ENCODE measurements around the gene SLC11A2.

The SLC11A2 gene

DNA sequence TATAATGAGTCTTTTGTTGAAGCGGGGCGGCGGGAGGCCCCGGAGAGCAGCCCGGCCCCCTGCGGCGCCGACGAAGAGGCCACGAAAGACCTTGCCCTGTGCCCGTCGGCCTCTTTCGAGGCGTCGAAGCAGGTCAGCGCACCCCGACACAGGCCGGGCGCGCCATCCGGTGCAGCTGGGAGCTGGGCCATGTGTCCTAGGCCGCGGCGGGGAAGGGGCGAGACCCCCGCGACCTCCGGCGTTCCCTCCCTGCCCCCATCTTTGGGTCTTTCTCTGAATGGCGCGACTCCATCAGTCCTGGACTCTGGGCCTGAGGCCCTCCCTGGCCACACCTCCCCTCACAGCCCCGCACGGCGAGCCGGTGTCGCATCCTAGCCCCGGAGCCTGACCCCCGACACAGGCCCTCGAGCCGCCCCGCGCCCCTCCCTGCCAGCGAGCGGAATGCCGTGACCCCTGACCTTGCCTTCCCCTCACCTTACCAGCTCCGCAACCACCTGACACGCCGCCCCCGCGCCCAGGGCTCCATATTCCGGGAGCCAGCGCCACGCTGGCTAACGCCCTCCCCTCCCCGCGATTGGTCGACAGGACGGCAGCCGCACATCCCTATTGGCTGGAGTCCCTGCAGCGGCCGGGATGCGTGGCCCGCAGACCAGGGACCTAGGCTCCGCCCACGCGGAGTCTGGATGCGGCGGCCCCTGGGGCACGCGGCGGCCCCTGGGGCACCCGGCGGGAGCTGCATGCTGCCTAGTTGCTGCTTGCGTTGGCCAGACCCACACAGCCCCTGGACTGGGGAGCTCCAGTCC is at the start of gene SLC11A2:
Gene SLC11A2, minus strand, starts transcription at position 549 of the 803 bp plus-strand sequence. CDS start 15,656 bp downstream, outside the sequence.
- DNase-seq, result peak; percentile 88

DNA sequence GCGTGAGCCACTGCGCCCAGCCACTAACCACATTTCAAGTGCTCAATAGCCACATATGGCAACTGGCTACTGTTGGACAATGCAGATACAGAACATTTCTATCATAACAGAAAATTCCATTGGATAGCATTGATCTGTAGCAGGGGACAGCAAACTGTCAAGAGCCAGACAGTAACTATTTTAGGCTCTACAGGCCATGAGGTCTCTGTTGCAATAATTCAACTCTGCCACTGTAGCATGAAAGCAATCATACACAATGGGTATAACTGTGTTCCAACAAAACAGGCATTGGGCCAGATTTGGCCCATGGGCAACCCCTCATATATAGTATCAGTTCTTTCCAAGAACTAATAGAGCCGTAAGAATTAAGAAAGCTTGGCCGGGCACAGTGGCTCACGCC is 49.2 kb upstream of the SLC11A2 start:
- DNase-seq, result no peak

DNA sequence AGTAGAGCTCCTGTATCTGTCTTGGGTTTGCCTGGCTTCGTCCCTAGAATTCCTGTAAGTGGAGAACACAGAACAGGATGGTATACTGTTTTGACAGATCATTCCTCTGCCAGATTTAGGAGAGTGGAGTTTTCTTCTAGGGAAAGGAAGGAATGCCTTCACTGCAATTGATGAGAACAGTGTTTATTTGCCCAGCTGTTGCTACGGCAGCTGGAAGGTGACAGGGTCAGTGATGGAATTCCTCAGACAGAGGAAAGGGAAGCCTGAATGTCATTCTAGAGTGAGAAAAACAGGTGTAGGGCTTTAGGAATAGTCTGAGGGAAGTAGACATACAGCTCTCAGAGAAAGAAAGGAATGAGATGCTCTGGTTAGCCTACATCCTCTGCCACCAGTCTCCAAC is 45.5 kb upstream of the SLC11A2 start:
- no peak for DNase-seq

DNA sequence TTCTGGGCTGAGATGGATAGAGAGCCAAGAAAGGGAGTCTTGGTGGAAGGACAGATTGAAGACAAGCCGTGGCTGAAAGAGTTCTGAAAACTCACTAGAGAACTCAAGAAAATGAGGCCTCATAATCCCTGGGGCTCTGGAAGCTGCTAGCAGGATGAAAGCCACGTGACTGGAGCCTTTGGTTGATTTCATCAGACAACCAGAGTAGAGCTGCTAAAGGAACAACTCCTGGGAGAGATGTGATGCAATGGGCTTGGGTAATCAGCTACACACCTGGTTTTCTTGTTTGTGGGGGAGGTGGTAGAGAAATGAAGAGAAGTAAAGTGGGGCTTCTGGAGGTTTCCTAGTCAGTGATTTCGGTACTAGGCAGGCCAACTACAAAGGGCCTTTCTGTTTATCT is 43.8 kb upstream of the SLC11A2 start:
- DNase-seq, result no peak

DNA sequence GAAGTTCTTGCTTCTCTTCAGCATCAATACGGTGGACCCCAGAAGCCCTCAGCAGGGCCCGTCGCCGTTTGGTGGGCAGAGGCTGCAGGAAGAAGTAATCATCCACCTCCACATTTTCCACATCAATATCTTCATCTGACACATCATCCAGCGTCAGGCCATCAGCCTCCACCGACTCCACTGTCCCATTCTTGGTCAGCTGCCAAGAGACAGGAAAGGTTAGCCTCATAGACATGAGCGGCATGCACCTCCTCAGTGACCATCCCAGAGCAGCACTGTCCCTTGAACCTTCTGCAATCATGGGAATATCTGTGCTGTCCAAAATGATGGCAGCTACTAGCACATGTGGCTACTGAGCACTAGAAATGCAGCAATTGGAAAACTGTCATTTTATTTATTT is 41.6 kb upstream of the SLC11A2 start:
- no peak for DNase-seq

DNA sequence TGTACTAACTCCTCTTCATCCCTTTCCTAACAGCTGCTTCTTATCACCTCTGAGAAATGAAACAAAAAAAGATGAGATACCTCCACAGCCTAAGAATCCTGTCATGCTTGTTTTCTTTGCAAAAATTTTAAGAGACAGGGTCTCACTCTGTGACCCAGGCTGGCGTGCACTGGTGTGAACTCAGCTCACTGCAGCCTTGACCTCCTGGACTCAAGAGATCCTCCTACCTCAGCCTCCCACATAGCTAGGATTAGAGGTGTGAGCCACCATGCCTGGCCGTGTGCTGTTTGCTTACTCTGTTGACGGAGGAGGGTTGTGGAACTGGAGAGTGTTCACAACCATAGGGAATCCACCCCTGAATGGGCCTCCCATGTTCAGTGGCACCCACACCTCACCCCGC is 41.0 kb upstream of the SLC11A2 start:
- no peak for DNase-seq

DNA sequence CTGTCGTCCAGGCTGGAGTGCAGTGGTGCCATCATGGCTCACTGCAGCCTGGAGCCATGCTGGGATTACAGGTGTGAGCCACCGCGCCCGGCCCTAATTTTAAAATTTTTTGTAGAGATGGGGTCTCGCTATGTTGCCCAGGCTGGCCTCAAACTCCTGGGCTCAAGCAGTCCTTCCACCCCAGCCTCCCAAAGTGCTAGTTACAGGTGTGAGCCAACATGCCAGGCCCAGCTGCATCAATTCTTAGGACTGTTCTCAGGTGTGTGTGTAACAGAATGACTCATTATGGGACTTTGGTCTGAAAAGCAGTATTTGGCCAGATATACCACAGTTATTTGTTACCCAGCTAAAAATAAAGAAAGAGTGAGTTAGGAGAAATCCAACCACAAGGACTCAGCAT is 39.3 kb upstream of the SLC11A2 start:
- no peak for DNase-seq

DNA sequence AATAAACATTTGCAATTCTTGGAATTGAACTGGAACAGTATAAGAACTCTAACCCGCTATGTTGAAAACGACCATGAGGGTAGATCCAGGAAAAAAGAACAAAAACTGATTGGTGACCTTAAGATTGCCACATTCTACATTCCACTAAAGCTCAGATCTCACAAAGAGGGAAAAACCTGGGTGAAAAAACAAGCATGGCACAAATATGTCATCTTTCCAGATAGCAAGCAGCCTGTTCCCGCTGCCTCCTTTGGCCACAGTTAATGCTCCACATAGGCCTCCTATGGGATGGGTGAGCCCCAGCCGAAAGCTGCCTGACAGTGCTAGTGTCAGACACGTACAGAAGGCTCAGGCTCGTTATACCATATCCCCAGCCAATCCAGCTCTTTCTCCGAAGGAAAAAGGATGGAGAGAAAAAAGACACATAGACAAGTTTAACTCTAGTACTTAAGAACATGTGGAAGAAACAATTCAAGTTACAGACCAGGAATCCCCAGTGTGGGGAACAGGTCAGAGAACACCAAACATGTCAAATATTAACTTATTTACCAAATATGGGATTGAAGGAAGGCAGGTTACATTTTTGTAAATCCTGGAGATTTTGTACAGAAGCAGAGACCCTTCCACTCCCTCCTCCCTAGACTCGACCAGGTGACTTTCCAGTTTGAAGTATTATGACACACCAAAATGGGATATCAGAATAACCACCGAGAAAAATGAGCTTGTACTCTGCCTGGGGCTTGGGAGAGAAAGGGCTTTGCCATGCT is 36.6 kb upstream of the SLC11A2 start:
- DNase-seq, result no peak

DNA sequence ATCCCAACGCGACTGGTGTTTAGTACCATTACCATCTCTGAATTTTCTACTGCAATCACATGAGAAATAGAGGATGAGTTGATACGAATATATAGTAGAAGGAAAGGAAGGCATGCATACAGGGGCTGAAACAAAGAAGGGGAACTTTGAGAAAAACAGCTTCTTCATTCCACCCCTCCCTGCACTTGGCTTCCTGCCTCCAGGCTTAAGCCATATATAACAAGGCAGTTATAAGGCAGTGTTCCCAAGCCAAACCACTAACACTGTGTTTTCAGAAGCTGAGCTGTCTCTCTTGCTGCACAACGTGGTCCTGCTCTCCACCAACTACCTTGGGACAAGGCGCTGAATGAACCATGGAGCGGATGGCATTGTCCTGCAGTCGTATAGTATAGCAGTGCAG is 32.9 kb upstream of the SLC11A2 start:
- DNase-seq, result no peak

DNA sequence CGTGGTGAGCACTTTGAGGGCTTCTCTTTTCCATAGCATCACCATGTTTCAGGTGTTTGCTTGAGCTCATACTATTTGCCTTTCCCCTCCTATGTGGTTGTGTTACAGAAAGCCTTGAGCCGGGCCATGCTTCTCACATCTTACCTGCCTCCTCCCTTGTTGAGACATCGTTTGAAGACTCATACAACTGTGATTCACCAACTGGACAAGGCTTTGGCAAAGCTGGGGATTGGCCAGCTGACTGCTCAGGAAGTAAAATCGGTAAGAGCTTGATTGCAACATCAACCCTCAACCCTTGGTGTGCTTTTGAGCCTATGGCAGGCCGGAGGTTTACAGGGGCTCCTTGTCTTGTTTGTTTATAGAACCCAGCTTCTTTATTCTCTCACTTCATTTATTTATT is 30.1 kb upstream of the SLC11A2 start:
- DNase-seq, result no peak

DNA sequence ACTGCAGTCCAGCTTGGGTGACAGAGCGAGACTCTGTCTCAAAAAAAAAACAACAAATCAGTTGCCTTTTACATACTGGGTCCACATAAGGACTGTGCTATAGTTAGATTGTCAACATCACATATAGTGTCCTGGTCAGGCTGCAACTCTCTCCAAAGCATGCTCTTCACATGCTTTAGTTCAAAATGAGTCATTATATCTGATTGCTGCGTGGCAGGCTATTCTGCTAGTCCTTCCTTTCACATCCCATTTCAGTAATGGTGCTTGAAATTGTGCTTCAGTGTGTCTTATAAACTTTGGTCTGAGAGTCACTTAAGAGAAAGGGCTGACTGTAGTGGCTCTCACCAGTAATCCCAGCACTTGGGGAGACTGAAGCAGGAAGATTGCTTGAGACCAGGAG is 28.9 kb upstream of the SLC11A2 start:
- no peak for DNase-seq

DNA sequence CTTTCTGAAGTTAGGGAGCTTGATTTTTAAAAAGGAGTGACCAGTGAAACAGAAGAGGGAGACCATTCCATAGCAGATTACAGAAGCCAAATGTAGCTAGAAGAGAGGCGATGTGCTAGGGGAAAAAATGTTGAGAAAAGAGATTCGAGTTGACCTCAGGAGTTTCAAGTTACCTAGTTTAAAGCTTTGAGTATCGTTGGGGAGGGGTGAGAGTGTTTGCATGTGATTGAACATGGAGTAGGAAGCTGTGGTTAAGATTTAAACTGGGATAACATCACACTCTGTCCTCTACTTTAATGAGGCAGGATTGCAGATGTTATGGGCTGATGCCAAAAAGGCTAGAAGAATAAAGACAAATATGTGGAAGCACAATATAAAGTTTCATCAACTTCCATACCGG is 25.6 kb upstream of the SLC11A2 start:
- no peak for DNase-seq

DNA sequence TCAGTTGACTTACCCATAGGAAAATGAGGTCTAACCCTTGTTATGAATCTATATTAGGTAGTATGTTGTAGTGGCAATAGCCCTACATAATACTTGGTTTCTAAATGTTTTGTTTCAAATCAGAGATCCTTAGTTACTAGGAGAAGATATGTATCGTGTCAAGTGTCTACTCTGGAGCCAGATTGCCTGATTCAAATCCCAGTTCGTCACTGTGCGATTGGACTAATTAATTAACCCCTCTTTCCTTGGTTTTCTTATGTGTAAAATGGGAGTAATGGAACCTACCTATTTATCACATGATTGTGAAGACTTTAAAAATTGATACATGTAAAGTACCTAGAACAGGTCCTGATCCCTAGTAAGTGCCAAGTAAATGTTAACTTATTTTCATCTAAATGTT is 23.3 kb upstream of the SLC11A2 start:
- no peak for DNase-seq

DNA sequence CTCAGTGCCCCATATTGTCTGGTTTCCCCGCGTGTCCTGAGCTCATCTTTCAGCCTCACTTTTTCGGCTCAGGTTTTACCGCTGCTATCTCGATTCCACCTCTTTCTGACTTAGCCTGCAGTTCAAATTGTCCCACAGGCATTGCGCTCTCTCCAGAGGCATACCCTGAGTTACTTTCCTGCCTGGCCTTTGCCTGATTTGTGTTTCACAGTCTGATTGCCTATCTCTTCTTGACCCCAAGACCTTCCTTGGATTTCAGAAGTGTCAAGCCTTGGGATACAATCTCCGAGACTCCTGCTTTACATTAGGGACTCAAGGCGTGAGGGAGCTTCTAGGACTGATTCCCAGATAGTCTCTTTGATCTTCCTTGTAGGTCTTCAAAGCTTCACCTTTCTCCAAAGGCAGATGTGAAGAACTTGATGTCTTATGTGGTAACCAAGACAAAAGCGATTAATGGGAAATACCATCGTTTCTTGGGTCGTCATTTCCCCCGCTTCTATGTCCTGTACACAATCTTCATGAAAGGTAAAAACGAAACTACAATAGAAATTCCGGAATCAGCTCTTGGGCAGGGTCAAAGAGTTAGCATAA is 22.6 kb upstream of the SLC11A2 start:
- no peak for DNase-seq

DNA sequence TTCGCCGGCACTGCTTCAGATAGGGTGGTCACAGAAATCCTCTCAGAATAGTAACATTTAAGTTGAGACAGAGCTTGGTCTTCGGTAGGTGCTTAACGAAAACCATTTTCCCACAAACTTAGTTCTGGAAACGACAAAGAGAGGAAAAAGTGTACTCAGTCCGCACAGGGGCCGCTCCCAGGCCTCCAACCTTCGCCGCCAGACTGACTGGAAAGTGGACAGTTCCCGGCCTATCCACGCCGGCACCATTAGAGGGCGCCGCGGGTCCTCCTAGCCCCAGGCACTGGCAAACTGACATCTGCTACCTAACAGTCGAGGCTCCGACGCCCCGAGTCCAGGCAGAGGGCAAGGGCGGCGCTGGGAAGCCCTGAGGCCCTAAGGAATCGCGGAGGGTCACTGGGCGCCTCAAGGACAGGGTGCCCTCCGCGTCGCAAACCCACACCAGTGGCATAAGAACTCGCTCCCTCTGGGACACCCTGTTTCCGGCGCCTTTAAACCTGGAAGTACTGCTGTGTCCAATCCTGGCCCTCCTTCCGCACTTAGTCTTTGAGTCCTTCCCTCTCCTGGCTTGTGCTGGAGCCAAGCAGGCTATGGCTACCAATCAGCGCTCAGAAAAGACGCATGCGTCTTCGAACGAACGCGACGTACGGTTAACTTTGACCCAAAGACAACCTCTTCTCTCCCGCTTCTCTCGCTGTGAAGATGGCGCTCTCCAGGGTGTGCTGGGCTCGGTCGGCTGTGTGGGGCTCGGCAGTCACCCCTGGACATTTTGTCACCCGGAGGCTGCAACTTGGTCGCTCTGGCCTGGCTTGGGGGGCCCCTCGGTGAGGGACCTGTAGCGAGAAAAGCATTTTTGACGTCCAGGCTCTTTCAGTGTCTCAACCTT is 21.7 kb upstream of the SLC11A2 start, which contains the start of gene LETMD1:
Gene LETMD1, plus strand, starts transcription at position 673 of the 886 bp plus-strand sequence. Its CDS starts 30 bp downstream, at position 703.
- peak; percentile 92 for DNase-seq

DNA sequence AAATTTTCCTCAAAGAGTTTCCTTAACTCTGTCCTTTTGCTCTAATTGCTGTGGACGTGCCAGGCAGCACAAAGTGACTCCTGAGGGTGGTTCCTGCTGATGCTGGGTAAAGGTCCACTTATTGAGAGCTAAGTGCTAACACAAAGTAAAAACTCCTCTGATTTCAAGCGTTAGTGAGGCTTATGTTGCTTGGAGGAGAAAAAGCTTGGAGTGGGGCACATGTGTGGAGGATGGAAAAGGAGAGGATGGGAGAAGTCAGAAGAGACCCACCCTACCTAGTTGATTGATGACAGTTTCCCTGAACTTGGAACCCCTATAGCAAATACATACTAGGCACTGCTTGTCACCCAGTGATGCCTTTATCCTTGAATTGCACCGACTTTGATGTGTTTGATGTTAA is 10.1 kb upstream of the SLC11A2 start:
- DNase-seq, result no peak

DNA sequence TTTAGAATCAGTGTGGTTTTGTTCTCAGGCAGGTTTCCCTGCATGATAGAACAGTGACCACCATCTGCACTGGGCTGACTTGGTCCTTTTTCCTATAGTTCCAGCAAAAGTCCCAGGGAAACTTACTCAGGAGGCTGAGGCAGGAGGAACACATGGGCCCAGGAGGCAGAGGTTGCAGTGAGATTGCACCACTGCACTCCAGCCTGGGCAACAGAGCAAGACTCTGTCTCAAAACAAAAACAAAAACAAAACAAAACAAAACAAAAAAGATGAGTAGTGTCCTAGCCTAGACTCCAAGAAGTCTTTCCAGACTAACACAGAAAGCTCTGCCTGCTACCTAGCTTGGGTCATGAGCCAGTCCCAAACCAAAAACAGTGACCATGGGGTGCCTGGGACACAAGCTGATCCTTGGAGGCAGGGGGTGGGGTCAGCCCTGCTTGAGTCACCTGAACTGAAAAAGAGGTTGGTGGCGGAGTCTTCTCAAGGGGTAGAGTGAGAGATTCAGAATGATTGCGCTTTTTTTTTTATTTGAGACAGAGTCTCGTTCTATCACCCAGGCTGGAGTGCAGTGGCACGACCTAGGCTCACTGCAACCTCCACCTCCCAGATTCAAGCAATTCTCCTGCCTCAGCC is 7.4 kb upstream of the SLC11A2 start:
- DNase-seq, result no peak

DNA sequence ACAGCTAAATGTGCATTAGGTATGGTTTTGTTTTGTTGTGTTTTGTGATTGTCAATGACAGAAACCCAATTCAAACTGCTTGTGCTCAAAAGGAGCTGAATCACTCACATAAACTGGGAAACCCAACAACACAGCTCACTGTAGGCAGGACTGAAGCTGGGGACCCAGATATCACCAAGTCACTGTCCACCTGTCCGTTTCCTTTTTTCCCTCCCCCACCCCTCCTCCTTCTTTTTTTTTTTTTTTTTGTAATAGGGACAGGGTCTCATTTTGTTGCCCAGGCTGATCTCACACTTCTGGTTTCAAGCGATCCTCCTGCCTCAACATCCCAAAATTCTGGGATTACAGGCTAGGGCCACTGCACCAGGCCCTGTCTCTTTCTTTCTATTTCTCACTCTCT is 6.9 kb upstream of the SLC11A2 start:
- no peak for DNase-seq

DNA sequence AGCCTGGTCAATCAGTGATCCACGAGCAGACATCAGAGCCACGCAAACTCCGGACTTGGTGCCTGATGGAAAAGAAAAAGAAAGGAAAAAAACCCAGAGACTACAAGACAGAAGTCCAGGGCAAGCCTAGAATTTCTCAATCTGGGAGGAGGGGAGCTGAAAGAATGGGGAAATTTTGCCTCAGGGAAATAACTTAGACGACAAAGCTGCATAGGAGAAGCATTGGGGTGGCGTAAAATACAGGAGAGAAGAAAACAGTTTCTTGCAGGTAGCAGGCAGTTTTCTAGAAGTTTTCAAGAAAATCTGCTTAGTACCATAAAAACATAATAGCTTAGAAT is 2.6 kb upstream of the SLC11A2 start:
- DNase-seq, result no peak

DNA sequence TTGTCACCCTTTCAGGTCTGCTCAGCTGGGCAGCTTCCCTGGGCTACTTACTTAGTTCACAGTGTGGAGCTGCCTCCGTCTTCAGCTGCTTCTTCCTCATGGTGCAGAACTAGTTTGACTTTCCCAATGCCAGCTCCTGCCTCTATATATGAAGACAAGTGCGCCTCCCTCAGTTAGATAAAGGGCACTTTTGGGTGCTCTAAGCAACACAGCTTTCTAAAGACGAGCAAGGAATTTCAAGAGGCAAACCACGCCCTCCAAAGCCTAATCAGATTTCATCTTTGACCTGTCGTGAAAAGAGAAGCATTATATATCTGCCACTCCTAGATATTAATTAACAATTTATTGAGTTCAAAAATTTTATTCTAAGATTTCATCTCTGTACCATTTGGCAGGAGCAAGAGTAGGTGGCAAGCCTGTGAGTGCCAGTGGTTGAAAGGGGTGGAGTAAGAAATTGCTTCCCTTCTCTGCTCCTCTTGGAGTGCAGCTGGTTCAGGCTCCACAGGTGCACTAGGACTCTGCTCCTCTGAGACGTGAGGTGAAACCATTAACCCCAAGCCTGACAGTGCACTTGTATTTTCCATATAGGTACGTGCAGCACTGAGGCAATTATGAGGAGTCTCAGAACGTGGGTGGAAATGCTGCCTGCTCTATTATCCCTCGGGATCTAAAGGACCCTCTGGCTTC is 2.1 kb upstream of the SLC11A2 start:
- DNase-seq, result no peak

DNA sequence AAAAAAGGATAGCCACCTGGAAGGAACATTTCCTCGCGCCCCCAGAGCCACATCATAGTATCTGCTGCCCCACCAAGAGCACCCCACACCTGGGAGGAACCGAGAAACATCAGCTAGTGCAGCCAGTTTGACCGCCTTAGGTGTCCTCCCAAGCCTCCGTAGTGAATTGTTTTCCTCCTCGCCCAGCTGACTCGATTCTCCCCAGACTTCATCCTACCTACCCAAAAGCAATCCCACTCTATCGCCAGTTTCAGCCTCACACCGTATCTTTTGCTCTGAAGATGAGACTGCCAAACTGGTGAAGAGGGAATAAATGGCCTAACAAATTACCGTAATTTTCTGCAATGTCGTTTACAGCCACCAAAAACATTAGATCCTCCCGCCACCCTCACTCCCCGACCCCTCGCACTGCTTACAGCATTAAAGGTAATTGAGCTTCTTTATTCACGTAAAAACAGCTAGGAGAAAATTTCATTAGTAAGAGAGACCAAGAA is 1.2 kb upstream of the SLC11A2 start:
- no peak for DNase-seq

Measured in NCI-H1417 treated with DMSO at 0.1 percent for 48 hours (cell line).